ENCODE data around the gene CDK19. TPM values are rescaled to one million over a fixed set of nuclear protein-coding genes. Genes with fewer than 3 reads are reported as not detected.

Gene CDK19
- total and polyA plus RNA-seq, 2 of the 13 experiments (the other 11 are each of a cell fraction or from before 2014, with no cell fraction given) = 13.4 to 27.0 TPM

DNA sequence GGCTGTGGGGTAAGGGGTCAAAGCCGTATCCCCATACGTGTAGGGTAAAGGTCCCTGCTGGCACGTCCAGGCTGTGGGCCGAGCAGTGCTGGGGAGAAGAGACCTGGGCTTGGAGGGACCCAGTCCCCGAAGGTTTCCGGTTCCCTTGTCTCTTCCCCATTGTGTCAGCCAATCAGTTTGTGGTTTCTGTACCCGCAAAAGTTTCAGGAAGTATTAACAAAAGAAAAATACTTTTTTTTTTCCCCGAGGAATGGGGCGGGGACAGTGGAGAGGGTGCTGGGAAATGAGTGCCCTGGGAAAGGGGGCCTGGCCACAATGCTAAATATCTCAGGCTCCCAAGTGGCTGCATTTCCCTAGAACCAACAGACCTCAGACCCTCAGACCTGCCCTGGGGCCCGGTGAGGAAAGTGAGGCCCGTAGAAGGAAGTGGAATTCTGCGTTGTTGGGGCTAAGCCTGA lies 44.1 kb upstream of the CDK19 start:
- no peak overlapping the region for H3K27ac ChIP-seq (ENCODE audit: extremely low read length, insufficient read depth, low read length)
- no peak overlapping the region for H2AFZ ChIP-seq (ENCODE audit: low read length)
- H3K36me3 ChIP-seq (replicated peaks in 1 of 2; ENCODE audit: control insufficient read depth in 1 of 2, insufficient read depth in 2 of 2, low read length in 2 of 2) = no peaks in the 10 kb centered on the region
- no peaks in the 10 kb centered on the region for H3K79me2 ChIP-seq (ENCODE audit: insufficient read depth, low read length)
- ChIA-PET POLR2A (no interaction called here), CTCF (ENCODE audit: low intra/inter-chr PET ratio, low total read pairs) (no interaction called here)
- H3K27me3 ChIP-seq (ENCODE audit: control insufficient read depth in 1 of 2, insufficient read depth in 2 of 2, low read length in 2 of 2) = no peaks in the 10 kb centered on the region
- DNase-seq (ENCODE audit: low spot score) (no peak), ATAC-seq (no peak), FAIRE-seq (no peak)
- no peak overlapping the region for H3K4me2 ChIP-seq (ENCODE audit: low read depth, low read length)
- peaks cover 28% of the 10 kb centered on the region for H3K4me1 ChIP-seq (ENCODE audit: insufficient read depth, low read length)
- intact Hi-C loops (cut with micrococcal nuclease; ENCODE audit: unreplicated experiment) (no loop called here), in situ Hi-C loops (cut with HindIII; ENCODE audit: extremely low pct_ligation_motif_present, low pct_unique_long_range_greater_than_20kb) (no loop called here)
- H3K4me3 ChIP-seq (replicated peaks in 1 of 3; ENCODE audit: insufficient read depth in 1 of 3, low read depth in 2 of 3, low read length in 3 of 3) = no peak overlapping the region
- no peaks in the 10 kb centered on the region for H3K9me3 ChIP-seq (ENCODE audit: low read length)
- WGBS (ENCODE audit: low lambda C conversion rate) = 83% methylated on average over 9 of the region's 12 CpGs
- no TSS peak for BruUV-seq (replicated peaks)
- H4K20me1 ChIP-seq (ENCODE audit: insufficient read depth, low read length) = no peaks in the 10 kb centered on the region
- no peak overlapping the region for H3K9ac ChIP-seq (ENCODE audit: insufficient read depth, low read depth, low read length)
- TF ChIP-seq ZNF605 (CRISPR knock-in tag; IDR thresholded peaks at IDR 0.05) (no peak), ZSCAN12 (CRISPR knock-in tag; IDR thresholded peaks at IDR 0.05) (no peak), KLF9 (CRISPR knock-in tag; IDR thresholded peaks at IDR 0.05; ENCODE audit: low read depth) (no peak), ERF (CRISPR knock-in tag; IDR thresholded peaks at IDR 0.05) (no peak), CHCHD3 (CRISPR knock-in tag; IDR thresholded peaks at IDR 0.05) (no peak), TCF12 (IDR thresholded peaks at IDR 0.05) (no peak), TCF12 (CRISPR knock-in tag; IDR thresholded peaks at IDR 0.05) (no peak), ZNF672 (CRISPR knock-in tag; IDR thresholded peaks at IDR 0.05) (no peak), ZBTB38 (CRISPR knock-in tag; IDR thresholded peaks at IDR 0.05) (no peak), MED1 (CRISPR knock-in tag; IDR thresholded peaks at IDR 0.05) (no peak), MED8 (CRISPR knock-in tag; IDR thresholded peaks at IDR 0.05; ENCODE audit: insufficient replicate concordance) (no peak), STAT5B (CRISPR knock-in tag; IDR thresholded peaks at IDR 0.05) (no peak), ZNF30 (CRISPR knock-in tag; IDR thresholded peaks at IDR 0.05) (no peak), CHD4 (IDR thresholded peaks at IDR 0.05; ENCODE audit: borderline replicate concordance, low read length) (no peak)
- TF ChIP-seq, protein P1, sequence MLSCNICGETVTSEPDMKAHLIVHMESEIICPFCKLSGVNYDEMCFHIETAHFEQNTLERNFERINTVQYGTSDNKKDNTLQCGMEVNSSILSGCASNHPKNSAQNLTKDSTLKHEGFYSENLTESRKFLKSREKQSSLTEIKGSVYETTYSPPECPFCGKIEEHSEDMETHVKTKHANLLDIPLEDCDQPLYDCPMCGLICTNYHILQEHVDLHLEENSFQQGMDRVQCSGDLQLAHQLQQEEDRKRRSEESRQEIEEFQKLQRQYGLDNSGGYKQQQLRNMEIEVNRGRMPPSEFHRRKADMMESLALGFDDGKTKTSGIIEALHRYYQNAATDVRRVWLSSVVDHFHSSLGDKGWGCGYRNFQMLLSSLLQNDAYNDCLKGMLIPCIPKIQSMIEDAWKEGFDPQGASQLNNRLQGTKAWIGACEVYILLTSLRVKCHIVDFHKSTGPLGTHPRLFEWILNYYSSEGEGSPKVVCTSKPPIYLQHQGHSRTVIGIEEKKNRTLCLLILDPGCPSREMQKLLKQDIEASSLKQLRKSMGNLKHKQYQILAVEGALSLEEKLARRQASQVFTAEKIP (CRISPR knock-in tag; IDR thresholded peaks at IDR 0.05; ENCODE audit: borderline replicate concordance) = no peak
- TF ChIP-seq, protein P2, sequence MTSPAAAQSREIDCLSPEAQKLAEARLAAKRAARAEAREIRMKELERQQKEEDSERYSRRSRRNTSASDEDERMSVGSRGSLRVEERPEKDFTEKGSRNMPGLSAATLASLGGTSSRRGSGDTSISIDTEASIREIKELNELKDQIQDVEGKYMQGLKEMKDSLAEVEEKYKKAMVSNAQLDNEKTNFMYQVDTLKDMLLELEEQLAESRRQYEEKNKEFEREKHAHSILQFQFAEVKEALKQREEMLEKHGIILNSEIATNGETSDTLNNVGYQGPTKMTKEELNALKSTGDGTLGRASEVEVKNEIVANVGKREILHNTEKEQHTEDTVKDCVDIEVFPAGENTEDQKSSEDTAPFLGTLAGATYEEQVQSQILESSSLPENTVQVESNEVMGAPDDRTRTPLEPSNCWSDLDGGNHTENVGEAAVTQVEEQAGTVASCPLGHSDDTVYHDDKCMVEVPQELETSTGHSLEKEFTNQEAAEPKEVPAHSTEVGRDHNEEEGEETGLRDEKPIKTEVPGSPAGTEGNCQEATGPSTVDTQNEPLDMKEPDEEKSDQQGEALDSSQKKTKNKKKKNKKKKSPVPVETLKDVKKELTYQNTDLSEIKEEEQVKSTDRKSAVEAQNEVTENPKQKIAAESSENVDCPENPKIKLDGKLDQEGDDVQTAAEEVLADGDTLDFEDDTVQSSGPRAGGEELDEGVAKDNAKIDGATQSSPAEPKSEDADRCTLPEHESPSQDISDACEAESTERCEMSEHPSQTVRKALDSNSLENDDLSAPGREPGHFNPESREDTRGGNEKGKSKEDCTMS (CRISPR knock-in tag; conservative IDR thresholded peaks at IDR 0.05) = no peak
- TF ChIP-seq, protein P3, sequence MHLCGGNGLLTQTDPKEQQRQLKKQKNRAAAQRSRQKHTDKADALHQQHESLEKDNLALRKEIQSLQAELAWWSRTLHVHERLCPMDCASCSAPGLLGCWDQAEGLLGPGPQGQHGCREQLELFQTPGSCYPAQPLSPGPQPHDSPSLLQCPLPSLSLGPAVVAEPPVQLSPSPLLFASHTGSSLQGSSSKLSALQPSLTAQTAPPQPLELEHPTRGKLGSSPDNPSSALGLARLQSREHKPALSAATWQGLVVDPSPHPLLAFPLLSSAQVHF (CRISPR knock-in tag; IDR thresholded peaks at IDR 0.05) = no peak
- TF ChIP-seq, protein P4, sequence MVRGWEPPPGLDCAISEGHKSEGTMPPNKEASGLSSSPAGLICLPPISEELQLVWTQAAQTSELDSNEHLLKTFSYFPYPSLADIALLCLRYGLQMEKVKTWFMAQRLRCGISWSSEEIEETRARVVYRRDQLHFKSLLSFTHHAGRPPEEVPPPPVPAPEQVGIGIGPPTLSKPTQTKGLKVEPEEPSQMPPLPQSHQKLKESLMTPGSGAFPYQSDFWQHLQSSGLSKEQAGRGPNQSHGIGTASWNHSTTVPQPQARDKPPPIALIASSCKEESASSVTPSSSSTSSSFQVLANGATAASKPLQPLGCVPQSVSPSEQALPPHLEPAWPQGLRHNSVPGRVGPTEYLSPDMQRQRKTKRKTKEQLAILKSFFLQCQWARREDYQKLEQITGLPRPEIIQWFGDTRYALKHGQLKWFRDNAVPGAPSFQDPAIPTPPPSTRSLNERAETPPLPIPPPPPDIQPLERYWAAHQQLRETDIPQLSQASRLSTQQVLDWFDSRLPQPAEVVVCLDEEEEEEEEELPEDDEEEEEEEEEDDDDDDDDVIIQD (CRISPR knock-in tag; IDR thresholded peaks at IDR 0.05; ENCODE audit: low read depth) = no peak
- TF ChIP-seq, protein P5, sequence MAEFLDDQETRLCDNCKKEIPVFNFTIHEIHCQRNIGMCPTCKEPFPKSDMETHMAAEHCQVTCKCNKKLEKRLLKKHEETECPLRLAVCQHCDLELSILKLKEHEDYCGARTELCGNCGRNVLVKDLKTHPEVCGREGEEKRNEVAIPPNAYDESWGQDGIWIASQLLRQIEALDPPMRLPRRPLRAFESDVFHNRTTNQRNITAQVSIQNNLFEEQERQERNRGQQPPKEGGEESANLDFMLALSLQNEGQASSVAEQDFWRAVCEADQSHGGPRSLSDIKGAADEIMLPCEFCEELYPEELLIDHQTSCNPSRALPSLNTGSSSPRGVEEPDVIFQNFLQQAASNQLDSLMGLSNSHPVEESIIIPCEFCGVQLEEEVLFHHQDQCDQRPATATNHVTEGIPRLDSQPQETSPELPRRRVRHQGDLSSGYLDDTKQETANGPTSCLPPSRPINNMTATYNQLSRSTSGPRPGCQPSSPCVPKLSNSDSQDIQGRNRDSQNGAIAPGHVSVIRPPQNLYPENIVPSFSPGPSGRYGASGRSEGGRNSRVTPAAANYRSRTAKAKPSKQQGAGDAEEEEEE (CRISPR knock-in tag; IDR thresholded peaks at IDR 0.05; ENCODE audit: borderline replicate concordance) = no peak

Data from HepG2 (cell line).